GM21367 (cell line): ENCODE measurements around the gene MCTP2.

ENCODE experiments used
- ATAC-seq: cut with Tn5 transposase; IDR thresholded peaks from one replicate; pipeline ENCODE4 v1.9.1; 2021; ENCODE audit not compliant: unreplicated experiment

The MCTP2 gene

GRCh38 chr15:94352636-94353487 lies 121.5 kb downstream of the MCTP2 start:
- no peak for ATAC-seq

DNA sequence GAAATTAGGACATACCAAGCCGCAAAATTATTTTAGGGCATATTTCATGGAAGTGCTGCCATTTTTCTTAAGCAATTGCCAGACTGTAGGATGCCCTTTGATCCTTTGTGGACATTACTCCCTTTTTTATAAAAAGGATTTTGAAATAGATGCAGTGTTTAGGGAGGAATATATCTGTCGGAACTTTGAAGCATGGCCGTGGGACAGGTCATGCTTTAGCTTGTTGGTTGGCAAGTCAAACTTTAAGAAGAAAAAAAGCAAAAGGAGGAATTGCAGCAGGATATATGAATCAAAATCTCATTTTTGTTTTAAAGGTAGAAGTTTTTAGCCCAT lies 122.1 kb downstream of the MCTP2 start:
- ATAC-seq = no peak

GRCh38 chr15:94354655-94355054 lies 123.3 kb downstream of the MCTP2 start:
- ATAC-seq = no peak

GRCh38 chr15:94359716-94360115 lies 128.4 kb downstream of the MCTP2 start:
- ATAC-seq = no peak

GRCh38 chr15:94360251-94360685 lies 128.9 kb downstream of the MCTP2 start:
- ATAC-seq = no peak

DNA sequence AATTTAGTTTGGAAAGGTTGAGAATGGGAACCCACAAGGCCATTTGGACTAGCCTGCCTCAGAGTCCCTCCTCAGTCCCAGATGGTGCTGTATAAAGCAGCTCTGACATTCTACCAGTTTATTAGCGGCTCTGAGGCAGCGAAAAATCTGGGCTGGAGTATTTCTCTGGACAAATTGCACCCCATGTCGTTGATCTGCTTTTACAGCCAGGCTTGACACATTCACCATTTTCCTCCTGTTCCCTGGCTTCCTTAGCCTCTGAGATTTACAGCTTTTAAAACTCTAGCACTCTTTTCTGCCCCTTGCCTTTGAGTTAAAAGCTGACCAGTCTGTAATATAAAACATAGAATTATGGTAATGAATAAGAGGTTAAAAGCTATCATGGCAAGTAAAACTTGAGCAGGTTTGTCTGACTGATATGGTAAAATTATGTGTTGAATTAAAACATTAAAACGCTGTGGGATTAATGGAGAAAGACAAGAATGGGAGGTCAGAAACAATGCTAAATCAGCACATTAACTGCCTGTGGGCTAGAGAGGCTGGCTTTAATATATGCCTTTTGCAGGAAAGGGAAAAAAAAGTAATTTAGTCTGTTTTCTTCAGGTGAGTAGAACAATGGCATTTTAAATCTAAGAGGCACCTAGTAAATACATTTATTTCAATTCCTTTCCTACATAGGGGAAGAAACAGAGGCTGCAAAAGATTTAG lies 131.2 kb downstream of the MCTP2 start:
- no peak for ATAC-seq

DNA sequence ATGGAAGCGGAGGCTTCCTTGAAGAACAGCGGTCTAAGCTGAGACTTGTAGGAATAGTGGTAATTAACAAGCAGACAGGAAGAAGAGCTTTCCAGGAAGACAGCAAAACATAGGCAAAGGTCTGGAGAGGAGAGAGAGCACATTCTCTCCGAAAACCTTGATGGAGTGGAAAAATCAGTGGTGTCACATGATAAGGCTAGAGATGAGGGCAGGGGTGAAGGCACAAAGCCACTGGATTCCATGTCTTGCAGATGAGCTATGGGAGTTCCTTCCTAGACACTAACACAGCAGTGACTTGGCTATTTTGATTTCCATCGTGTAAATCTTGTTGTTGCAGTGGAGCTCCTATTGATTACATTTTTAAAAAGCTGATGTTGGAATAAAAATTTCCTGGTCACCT lies 132.0 kb downstream of the MCTP2 start:
- ATAC-seq = no peak

- ATAC-seq = no peak
Measured at GRCh38 chr15:94366781-94367180, 135.4 kb downstream of the MCTP2 start.

GRCh38 chr15:94367726-94368535 lies 136.6 kb downstream of the MCTP2 start:
- no peak for ATAC-seq

- ATAC-seq = no peak
Measured at GRCh38 chr15:94370206-94370935, 139.0 kb downstream of the MCTP2 start.

- no peak for ATAC-seq
Measured at GRCh38 chr15:94370936-94371285, 139.6 kb downstream of the MCTP2 start.

- no peak for ATAC-seq
Measured at GRCh38 chr15:94372821-94373220, 141.5 kb downstream of the MCTP2 start.

GRCh38 chr15:94375997-94376396 lies 144.6 kb downstream of the MCTP2 start:
- ATAC-seq = no peak

DNA sequence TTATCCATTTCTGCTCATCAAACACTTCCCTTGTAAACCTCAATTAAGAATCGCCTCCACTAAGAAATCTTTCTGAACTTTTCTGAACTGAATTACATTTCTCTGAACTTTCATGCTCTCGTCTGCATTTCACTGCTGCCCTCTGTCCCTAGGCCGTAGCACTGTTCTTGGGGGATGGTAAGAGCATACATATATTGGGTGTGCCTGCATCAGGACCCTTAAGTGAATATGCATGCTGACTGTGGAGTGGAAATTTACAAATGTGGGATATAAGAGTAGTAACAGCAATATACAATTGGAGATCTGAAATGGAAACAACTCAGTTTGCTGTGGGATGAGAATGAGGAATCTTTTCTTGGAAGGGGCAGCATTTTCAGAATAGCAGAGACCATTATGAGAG lies 148.6 kb downstream of the MCTP2 start:
- ATAC-seq = no peak

DNA sequence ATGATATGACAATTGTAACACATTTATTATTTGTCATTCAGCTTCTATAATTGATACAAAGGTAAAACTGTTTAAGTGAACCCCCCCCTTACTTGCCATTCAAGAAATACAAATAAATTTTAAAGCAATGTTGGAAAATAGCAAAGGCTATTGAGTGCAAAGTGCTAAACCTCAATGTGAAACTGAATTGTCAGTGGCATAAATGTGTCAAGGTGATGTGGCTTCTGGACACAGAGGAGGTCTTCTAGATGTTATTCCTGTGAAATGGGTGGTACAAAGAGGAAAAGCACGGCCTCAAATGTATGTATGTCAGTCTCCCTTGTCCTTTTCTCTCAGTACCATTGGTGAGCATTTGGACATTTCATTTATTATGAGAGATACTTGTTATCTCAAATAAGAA lies 149.4 kb downstream of the MCTP2 start:
- no peak for ATAC-seq

DNA sequence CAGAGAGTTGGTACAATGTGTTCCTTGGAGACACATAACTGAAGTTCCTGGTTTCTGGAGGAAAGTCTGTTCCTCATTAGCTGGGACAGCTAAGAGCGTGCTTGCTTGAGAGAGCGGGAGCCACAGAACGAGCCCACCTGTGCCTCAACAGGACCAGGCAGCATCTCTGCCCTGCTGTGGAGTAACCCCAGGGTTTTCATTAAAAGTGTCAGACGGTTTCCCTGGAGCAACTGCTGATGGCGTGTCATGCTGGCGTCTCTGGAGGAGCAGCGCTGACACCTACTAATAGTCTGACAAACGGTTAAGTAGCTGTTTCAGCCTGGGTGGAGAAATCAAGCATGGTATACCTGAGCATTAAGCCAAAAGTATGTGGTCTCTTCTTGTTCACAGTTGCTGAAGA lies 150.0 kb downstream of the MCTP2 start:
- no peak for ATAC-seq

DNA sequence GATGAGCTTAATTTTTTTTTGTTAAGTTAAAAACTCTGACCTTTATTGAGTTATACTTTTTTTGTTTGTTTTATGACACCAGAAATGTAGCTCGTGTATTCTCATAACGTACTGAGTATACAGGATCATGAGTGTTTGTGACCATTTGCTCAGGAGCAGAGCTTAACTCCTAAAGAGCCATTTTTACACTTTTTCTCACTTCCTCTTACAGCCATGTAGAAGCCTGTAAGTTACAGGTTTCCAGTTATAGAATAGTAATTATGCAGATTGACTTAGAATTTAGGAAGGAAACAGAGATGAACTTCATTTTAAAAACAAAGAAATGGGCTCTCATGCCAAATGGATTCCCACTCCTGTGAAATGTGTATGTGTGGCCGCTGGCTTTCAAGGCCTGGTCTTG lies 151.7 kb downstream of the MCTP2 start:
- ATAC-seq = no peak

DNA sequence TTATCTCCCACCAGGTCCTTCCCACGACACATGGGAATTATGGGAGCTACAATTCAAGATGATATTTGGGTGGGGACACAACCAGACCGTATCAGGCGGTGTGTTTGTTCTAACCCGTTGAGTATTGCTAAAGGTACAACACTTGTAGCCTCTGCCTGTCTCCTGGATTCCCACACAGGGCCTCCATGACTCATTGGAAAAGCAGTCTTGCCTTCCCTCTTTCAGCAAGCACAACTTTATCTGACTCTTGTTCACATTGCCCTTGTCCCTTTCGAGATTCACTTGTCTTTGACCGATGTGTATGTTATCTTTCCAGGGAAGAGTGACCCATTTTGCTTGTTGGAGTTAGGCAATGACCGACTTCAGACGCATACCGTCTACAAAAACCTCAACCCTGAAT lies 152.3 kb downstream of the MCTP2 start:
- ATAC-seq = no peak

DNA sequence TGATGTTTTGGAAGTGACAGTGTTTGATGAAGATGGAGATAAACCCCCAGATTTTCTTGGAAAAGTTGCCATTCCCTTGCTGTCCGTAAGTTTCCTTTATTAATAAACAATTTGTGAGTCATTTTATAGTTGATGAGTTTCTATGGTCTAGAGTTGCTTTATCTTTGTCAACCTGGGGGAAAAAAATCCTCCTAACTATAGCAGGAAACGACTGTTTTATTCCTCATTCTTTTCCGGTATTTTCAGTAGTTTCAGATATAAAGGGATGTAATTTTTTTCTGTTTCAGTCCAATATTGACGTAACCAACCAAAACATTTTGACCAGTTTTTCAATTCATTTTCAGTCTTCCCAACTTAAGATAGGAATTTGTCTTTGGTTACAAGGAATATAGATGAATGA lies 154.1 kb downstream of the MCTP2 start:
- ATAC-seq = no peak

DNA sequence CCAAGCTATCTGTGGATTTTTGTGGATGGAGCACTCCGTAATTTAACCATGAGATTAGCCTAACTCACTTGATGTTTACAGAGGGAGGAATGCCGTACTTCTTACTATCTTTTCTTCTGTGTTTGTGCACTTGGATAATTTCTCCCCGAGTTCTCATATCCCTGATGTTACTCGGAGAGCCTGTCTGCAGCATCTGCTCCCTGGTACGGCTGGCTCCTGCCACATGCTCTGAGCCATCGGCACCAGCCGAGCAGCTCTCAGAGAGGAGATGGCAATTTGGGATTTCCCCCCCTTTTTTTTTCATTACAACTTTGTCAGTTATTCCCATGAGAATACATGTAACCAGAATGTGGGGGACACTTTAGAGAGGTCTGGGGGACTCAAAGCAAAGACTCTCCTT lies 155.0 kb downstream of the MCTP2 start:
- ATAC-seq = no peak

GRCh38 chr15:94387442-94387841 lies 156.1 kb downstream of the MCTP2 start:
- ATAC-seq = no peak
